ENCODE measurements around the gene COL9A1.

GRCh38 chr6:70307008-70307407, 4.1 kb upstream of the COL9A1 start:
- no peak for TF ChIP-seq CTCF (IDR thresholded peaks at IDR 0.05; ENCODE audit: insufficient read depth, low read length, poor library complexity, severe bottlenecking)
- no peak for TF ChIP-seq EZH2phosphoT487 (conservative IDR thresholded peaks at IDR 0.05; ENCODE audit: low read length)
